Uterus (tissue), 2 donors: ENCODE measurements around the gene CENPB.

Source experiments
- CTCF ChIP-seq, 4 experiments: fragments of 200-600 bp in 2 of 4; fragments of 450-650 bp in 2 of 4; sonication (generic) in 2 of 4; IDR thresholded peaks; one replicate each; pipeline ENCODE4 v1.5.1; 2016 to 2019; ENCODE audit warnings: antibody characterized with exemption in 4 of 4, mild to moderate bottlenecking in 2 of 4, moderate library complexity in 1 of 4
- POLR2A ChIP-seq, 2 donors: fragments of 450-650 bp; IDR thresholded peaks; one replicate each; pipeline ENCODE4 v1.6.1; 2016; ENCODE audit warnings: antibody characterized with exemption in 2 of 2, mild to moderate bottlenecking in 1 of 2, moderate library complexity in 1 of 2

GRCh38 chr20:3815703-3816315, 29.3 kb upstream of the CENPB start:
- TF ChIP-seq POLR2A (IDR thresholded peaks at IDR 0.05), result no peak
- TF ChIP-seq CTCF (IDR thresholded peaks at IDR 0.05), result no peak
